ENCODE measurements around the gene GAS1.

GRCh38 chr9:86958203-86958602 is 10.9 kb upstream of the GAS1 start:
- no peak for TF ChIP-seq RXRA (IDR thresholded peaks at IDR 0.05)
- no peak for TF ChIP-seq CTCF (IDR thresholded peaks at IDR 0.05; ENCODE audit: low read depth, low read length, missing input control)
- TF ChIP-seq ZBTB33 (IDR thresholded peaks at IDR 0.05): no peak
- no peak for TF ChIP-seq MAX (IDR thresholded peaks at IDR 0.05)

Data from liver (tissue), 3 donors.